Neural progenitor cell (in vitro differentiated cells): Measurements from ENCODE around the gene COL11A2. TPM values are rescaled to one million over a fixed set of nuclear protein-coding genes. Genes with fewer than 3 reads are reported as not detected.
A peak's percentile ranks its signal among the peaks of the same experiment; 100 is the strongest.

ENCODE experiments used
- DNase-seq: peaks from one replicate; pipeline ENCODE4 v3.0.0-alpha.2; 2016; ENCODE audit warnings: low spot score
- H2AFZ ChIP-seq: fragments of 200-600 bp; sonication (generic); replicated peaks from 2 replicates; pipeline ENCODE4 v1.6.1; 2016; ENCODE audit warnings: antibody characterized with exemption
- H3F3A ChIP-seq: fragments of 200-600 bp; sonication (generic); 2 replicates; pipeline ENCODE4 v1.6.1; 2016; ENCODE audit warnings: antibody characterized with exemption, low read depth
- H3K27ac ChIP-seq: fragments of 200-600 bp; sonication (generic); 2 replicates; pipeline ENCODE4 v1.5.1; 2016; ENCODE audit warnings: mild to moderate bottlenecking
- H3K27me3 ChIP-seq: fragments of 200-600 bp; sonication (generic); 2 replicates; pipeline ENCODE4 v1.6.1; 2016; ENCODE audit warnings: mild to moderate bottlenecking, moderate library complexity
- H3K36me3 ChIP-seq: fragments of 200-600 bp; sonication (generic); 2 replicates; pipeline ENCODE4 v1.5.1; 2016
- H3K4me1 ChIP-seq: fragments of 200-600 bp; sonication (generic); 2 replicates; pipeline ENCODE4 v1.6.1; 2016; ENCODE audit warnings: mixed run types
- H3K4me2 ChIP-seq: fragments of 200-600 bp; sonication (generic); 2 replicates; pipeline ENCODE4 v1.6.1; 2016
- H3K4me3 ChIP-seq: fragments of 200-600 bp; sonication (generic); 2 replicates; pipeline ENCODE4 v1.5.1; 2016
- H3K79me2 ChIP-seq: fragments of 200-600 bp; sonication (generic); 2 replicates; pipeline ENCODE4 v1.6.1; 2016; ENCODE audit warnings: low read depth
- H3K9ac ChIP-seq: fragments of 200-600 bp; sonication (generic); 2 replicates; pipeline ENCODE4 v1.6.1; 2016
- H3K9me3 ChIP-seq: fragments of 200-600 bp; sonication (generic); 2 replicates; pipeline ENCODE4 v1.5.1; 2016; ENCODE audit warnings: low read depth
- H4K20me1 ChIP-seq: fragments of 200-600 bp; sonication (generic); 2 replicates; pipeline ENCODE4 v1.6.1; 2016; ENCODE audit warnings: low read depth
- H3K27ac Mint-ChIP-seq: 3 replicates; pipeline ENCODE4 v1.8.0; 2021; ENCODE audit warnings: mixed read lengths
- H3K27me3 Mint-ChIP-seq: 2 replicates; pipeline ENCODE4 v1.8.0; 2022; ENCODE audit warnings: low read depth, mild to moderate bottlenecking, inconsistent platforms, moderate library complexity, mixed read lengths; ENCODE audit not compliant: insufficient read depth
- H3K36me3 Mint-ChIP-seq: 3 replicates; pipeline ENCODE4 v1.8.0; 2021; ENCODE audit warnings: mixed read lengths
- H3K4me1 Mint-ChIP-seq: 3 replicates; pipeline ENCODE4 v1.8.0; 2021; ENCODE audit warnings: mixed read lengths
- H3K4me3 Mint-ChIP-seq: 3 replicates; pipeline ENCODE4 v1.8.0; 2021; ENCODE audit warnings: mild to moderate bottlenecking, moderate library complexity, mixed read lengths
- H3K9me3 Mint-ChIP-seq: 3 replicates; pipeline ENCODE4 v1.8.0; 2020; ENCODE audit warnings: mixed read lengths
- CTCF ChIP-seq: fragments of 200-600 bp; sonication (generic); IDR thresholded peaks from 2 replicates; pipeline ENCODE4 v1.5.1; 2017; ENCODE audit warnings: antibody characterized with exemption, mild to moderate bottlenecking
- EZH2 ChIP-seq: fragments of 200-600 bp; sonication (generic); IDR thresholded peaks from 2 replicates; pipeline ENCODE4 v1.6.1; 2017; ENCODE audit warnings: antibody characterized with exemption, mild to moderate bottlenecking, moderate library complexity
- EZH2phosphoT487 ChIP-seq: fragments of 200-600 bp; sonication (generic); IDR thresholded peaks from 2 replicates; pipeline ENCODE4 v1.6.1; 2017; ENCODE audit warnings: antibody characterized with exemption
- total RNA-seq: library from RNA; depleted of rRNA; stranded (reverse); fragments of >200 nt; gene quantifications from 2 replicates; pipeline ENCODE4 v1.2.3, GENCODE V29; 2015; ENCODE audit warnings: low replicate concordance

COL11A2 gene
- total RNA-seq, 1 donor from 2014 or later: 0.49 TPM

- peaks cover 21% of the 10 kb centered on the region for H3K27me3 ChIP-seq
- H3K9me3 Mint-ChIP-seq: no peaks in the 10 kb centered on the region
- H3K79me2 ChIP-seq: no peaks in the 10 kb centered on the region
- H3K36me3 ChIP-seq: no peaks in the 10 kb centered on the region
- TF ChIP-seq EZH2phosphoT487: no peak
- TF ChIP-seq EZH2: no peak
- TF ChIP-seq CTCF: no peak
- H3K9ac ChIP-seq: no peak overlapping the region
- no peak overlapping the region for H3K27ac ChIP-seq
- H3K4me3 Mint-ChIP-seq: no peak overlapping the region
- H3K27me3 Mint-ChIP-seq: peaks cover 6% of the 10 kb centered on the region
- no peaks in the 10 kb centered on the region for H3F3A ChIP-seq
- no peaks in the 10 kb centered on the region for H3K36me3 Mint-ChIP-seq
- H3K4me3 ChIP-seq: no peak overlapping the region
- H3K27ac Mint-ChIP-seq: no peak overlapping the region
- H3K9me3 ChIP-seq: no peaks in the 10 kb centered on the region
- H3K4me2 ChIP-seq: no peak overlapping the region
- H3K4me1 Mint-ChIP-seq: no peaks in the 10 kb centered on the region
- H2AFZ ChIP-seq: no peak overlapping the region
- no peak for DNase-seq
- H3K4me1 ChIP-seq: no peaks in the 10 kb centered on the region
- H4K20me1 ChIP-seq: no peaks in the 10 kb centered on the region
These were observed 9.1 kb downstream of the COL11A2 start for GRCh38 chr6:33183071-33183683.

GRCh38 chr6:33181141-33181540 lies 11.1 kb downstream of the COL11A2 start:
- TF ChIP-seq EZH2phosphoT487 (no peak), EZH2 (no peak), CTCF (no peak)
- DNase-seq: no peak
- Mint-ChIP-seq H3K9me3 (no peaks in the 10 kb centered on the region), H3K4me1 (no peaks in the 10 kb centered on the region), H3K27ac (peak overlapping the region; percentile 17), H3K27me3 (peaks cover 9% of the 10 kb centered on the region), H3K36me3 (no peaks in the 10 kb centered on the region), H3K4me3 (no peak overlapping the region)
- no peaks in the 10 kb centered on the region for H3K9me3 ChIP-seq
- no peaks in the 10 kb centered on the region for H3K79me2 ChIP-seq
- no peaks in the 10 kb centered on the region for H3F3A ChIP-seq
- H2AFZ ChIP-seq: no peak overlapping the region
- H3K27ac ChIP-seq: no peak overlapping the region
- H3K4me1 ChIP-seq: no peaks in the 10 kb centered on the region
- H3K27me3 ChIP-seq: peaks cover 3% of the 10 kb centered on the region
- H3K4me2 ChIP-seq: no peak overlapping the region
- no peak overlapping the region for H3K4me3 ChIP-seq
- no peaks in the 10 kb centered on the region for H4K20me1 ChIP-seq
- no peaks in the 10 kb centered on the region for H3K36me3 ChIP-seq
- H3K9ac ChIP-seq: no peak overlapping the region

- DNase-seq: no peak
- H4K20me1 ChIP-seq: no peaks in the 10 kb centered on the region
- TF ChIP-seq EZH2phosphoT487 (no peak), CTCF (no peak), EZH2 (no peak)
- H3K4me1 Mint-ChIP-seq: no peaks in the 10 kb centered on the region
- no peaks in the 10 kb centered on the region for H3K79me2 ChIP-seq
- no peaks in the 10 kb centered on the region for H3F3A ChIP-seq
- no peaks in the 10 kb centered on the region for H3K27me3 ChIP-seq
- H3K4me1 ChIP-seq: no peaks in the 10 kb centered on the region
- no peak overlapping the region for H2AFZ ChIP-seq
- no peak overlapping the region for H3K4me2 ChIP-seq
- no peak overlapping the region for H3K9ac ChIP-seq
- no peaks in the 10 kb centered on the region for H3K9me3 Mint-ChIP-seq
- no peak overlapping the region for H3K4me3 Mint-ChIP-seq
- peak overlapping the region; percentile 90 for H3K27ac Mint-ChIP-seq
- no peaks in the 10 kb centered on the region for H3K9me3 ChIP-seq
- peaks cover 11% of the 10 kb centered on the region for H3K27me3 Mint-ChIP-seq
- H3K36me3 ChIP-seq: no peaks in the 10 kb centered on the region
- no peak overlapping the region for H3K4me3 ChIP-seq
- no peaks in the 10 kb centered on the region for H3K36me3 Mint-ChIP-seq
- no peak overlapping the region for H3K27ac ChIP-seq
These were observed 13.4 kb downstream of the COL11A2 start for GRCh38 chr6:33178755-33179475.
